ENCODE results near the gene WT1.

Gene WT1

GRCh38 chr11:32420937-32421901, 14.1 kb downstream of the WT1 start:
- DNase-seq = peak; percentile 92

GRCh38 chr11:32420139-32420538, 15.2 kb downstream of the WT1 start:
- no peak for DNase-seq

- no peak for DNase-seq
Measured at GRCh38 chr11:32418836-32419235, 16.5 kb downstream of the WT1 start.

GRCh38 chr11:32417806-32418205, 17.5 kb downstream of the WT1 start:
- no peak for DNase-seq

GRCh38 chr11:32416301-32416700, 19.0 kb downstream of the WT1 start:
- no peak for DNase-seq

GRCh38 chr11:32414925-32415324, 20.4 kb downstream of the WT1 start:
- no peak for DNase-seq

GRCh38 chr11:32411942-32412615, 23.3 kb downstream of the WT1 start:
- no peak for DNase-seq

- DNase-seq = no peak
Measured at GRCh38 chr11:32405592-32405991, 29.7 kb downstream of the WT1 start.

- no peak for DNase-seq
Measured at GRCh38 chr11:32402836-32403235, 32.5 kb downstream of the WT1 start.

- DNase-seq = no peak
Measured at GRCh38 chr11:32400670-32401369, 34.5 kb downstream of the WT1 start.

- DNase-seq = no peak
Measured at GRCh38 chr11:32400196-32400595, 35.1 kb downstream of the WT1 start.

- no peak for DNase-seq
Measured at GRCh38 chr11:32396991-32397390, 38.3 kb downstream of the WT1 start.

GRCh38 chr11:32396331-32396730, 39.0 kb downstream of the WT1 start:
- no peak for DNase-seq

- DNase-seq = no peak
Measured at GRCh38 chr11:32395127-32395526, 40.2 kb downstream of the WT1 start.

- DNase-seq = no peak
Measured at GRCh38 chr11:32392840-32393239, 42.5 kb downstream of the WT1 start.

- no peak for DNase-seq
Measured at GRCh38 chr11:32391956-32392553, 43.3 kb downstream of the WT1 start.

- no peak for DNase-seq
Measured at GRCh38 chr11:32391479-32391878, 43.9 kb downstream of the WT1 start.

GRCh38 chr11:32390712-32391111, 44.6 kb downstream of the WT1 start:
- no peak for DNase-seq

GRCh38 chr11:32388871-32389770, 46.2 kb downstream of the WT1 start:
- DNase-seq = no peak

GRCh38 chr11:32388365-32388764, 47.0 kb downstream of the WT1 start:
- DNase-seq = no peak

- DNase-seq = no peak
Measured at GRCh38 chr11:32387411-32387810, 47.9 kb downstream of the WT1 start.

- DNase-seq = peak; percentile 27
Measured at GRCh38 chr11:32386770-32387377, 48.5 kb downstream of the WT1 start.

Measured in GDM1 (cell line).